Activated naive CD8-positive, alpha-beta T cell treated with anti-CD3 and anti-CD28 coated beads, Interleukin-2, amount 50 U/mL, for 16 hours (primary cell): Measurements from ENCODE around the gene SLC6A12.

ENCODE experiments used
- DNase-seq: peaks from one replicate; pipeline ENCODE4 v3.0.0-alpha.2; 2020; ENCODE audit warnings: low read depth, low spot score

Gene SLC6A12

DNA sequence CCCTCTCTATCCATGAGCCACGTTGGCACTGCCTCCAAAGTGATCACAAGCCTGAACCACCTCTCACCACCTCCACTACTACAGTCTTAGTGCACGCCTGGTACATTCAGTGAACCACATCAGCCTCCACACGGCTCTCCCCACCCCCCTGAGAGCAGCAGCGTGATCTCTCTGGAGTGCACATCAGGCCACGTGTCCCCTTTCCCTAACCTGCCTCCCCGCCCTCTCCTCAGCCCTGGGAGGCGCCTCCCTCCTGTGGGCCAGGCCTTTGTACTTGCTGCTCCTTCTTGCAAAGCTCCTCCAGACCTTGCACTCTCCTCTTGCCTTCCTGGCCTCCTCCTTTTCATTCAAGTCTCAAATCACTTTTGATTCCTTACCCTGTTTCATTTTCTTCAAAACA lies 49.8 kb downstream of the SLC6A12 start:
- DNase-seq, result no peak

DNA sequence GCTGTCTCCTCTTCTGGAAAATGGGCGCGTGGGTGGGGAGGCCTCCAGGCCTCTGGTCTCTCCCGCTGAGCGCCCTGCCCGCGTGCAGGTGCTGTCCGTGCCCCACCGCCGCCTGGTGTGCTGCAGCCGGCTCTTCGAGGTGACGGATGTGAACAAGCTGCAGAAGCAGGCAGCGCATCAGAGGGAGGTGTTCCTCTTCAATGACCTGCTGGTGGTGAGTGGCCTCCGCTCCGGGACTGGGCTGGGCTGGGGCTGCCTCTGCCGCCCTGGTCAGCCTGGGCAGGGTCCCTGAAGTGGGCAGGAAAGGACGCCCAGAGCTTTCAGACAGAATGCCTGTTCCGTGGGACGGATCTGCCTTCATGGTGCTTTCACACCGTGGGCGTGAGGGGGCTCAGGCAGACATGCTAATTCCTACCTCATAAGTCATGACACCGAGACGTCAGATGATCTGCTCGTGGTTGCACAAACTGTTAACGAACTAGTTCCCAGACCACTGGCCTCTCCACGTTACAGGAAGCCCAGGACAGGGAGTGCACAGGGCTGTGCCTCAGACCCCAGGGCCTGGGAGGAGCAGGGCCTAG lies 50.5 kb downstream of the SLC6A12 start:
- no peak for DNase-seq

DNA sequence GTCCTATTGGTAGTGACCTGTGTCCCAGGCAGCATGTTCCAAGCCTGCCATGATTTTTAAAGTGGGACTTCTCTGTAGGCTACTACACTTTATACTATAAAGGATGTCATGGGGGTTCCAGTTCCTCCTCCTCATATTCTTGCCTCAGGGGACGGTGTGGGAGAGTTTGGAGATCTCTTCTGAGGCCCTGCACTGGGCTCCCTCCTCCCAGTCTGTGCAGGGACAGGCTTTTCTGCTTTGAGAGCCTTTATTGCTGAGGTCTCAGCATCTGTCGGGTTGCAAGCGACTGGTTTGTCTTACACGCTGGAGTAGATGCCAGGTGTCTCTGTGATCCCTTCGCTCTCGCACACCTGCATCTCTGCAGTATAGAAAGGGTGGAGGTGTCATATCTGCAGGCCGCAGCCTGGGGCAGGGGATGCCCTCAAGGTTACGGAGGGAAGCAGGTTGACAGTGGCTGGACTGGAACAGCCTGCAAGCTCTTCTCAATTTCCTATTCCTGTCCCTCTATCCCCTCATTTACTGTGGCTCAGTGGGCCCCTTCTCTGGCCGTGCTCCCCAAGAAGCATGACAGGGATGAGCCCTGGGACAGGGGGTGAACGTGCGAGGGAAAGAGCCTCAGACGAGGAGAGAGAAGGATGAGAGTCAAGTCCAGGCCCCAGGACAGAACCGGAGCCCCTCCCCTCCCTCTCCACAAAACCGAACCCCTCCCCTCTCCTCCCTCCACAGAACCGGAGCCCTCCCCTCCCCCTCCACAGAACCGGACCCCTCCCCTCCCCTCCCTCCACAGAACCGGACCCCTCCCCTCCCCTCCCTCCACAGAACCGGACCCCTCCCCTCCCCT lies 51.3 kb downstream of the SLC6A12 start:
- no peak for DNase-seq

DNA sequence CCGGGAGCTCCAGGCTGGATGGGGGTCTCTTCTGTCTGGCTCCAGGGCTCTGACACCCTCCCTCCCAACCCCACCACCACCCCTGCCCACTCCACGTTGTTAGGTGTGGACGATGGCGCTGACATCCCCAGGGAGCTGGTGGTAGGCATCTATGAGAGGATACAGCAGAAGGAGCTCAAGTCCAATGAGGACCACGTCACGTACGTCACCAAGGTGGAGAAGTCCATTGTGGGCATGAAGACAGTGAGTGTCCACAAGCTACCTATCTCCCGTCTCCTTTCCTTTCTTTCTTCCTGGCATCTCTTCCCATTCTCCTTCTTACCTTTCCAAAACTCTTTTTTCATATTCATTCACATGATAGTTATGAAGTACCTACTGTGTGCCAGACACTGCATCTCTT lies 52.1 kb downstream of the SLC6A12 start:
- no peak for DNase-seq

DNA sequence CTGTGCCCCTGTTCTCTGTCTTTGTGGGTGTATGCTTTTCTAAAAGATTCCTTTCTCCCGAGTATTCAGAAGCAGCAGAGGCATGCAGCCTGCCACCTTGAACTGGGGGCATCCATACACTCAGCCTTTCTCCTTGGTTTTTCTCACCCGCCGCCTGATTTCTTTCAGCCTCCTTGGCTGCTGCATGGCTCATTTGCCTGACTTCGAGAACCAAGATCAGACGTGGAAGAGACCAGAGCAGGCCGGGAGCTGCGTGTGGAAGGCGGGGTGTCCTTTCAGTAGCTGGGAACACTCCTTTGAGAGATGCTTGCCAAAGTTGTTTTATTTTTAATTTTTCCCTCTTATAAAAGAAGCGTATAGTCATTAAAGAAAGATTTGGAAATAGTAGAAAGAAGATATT lies 53.1 kb downstream of the SLC6A12 start:
- no peak for DNase-seq

DNA sequence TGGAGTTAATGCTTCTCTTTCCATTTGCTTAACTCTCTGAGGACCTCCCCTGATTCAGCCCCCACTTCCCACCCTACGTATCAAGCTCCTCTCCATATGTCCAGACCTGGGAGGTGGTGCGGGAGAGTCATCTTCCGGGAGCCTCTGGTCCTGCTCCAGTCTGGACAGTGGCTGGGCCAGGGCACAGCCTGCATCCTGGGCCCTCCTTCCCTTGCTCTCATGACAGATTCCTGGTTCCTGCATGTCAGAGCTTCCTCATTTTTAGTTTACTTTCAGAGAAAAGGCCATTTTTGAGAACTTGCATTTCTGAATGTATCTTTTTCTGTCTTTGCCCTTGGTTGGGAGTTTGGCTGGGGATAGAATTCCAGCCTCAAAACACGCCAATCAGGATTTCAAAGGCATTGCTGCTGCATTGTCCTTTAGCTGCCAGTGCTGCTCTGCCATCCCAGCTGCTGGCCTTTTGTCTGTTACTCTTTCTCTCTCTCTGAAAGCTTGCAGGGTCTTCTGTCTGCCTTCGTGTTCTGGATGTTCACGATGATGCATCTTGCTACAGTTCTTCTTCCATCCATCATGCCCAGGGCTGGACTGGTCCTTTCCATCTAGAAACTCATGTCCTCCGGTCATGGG lies 54.7 kb downstream of the SLC6A12 start:
- DNase-seq, result no peak

DNA sequence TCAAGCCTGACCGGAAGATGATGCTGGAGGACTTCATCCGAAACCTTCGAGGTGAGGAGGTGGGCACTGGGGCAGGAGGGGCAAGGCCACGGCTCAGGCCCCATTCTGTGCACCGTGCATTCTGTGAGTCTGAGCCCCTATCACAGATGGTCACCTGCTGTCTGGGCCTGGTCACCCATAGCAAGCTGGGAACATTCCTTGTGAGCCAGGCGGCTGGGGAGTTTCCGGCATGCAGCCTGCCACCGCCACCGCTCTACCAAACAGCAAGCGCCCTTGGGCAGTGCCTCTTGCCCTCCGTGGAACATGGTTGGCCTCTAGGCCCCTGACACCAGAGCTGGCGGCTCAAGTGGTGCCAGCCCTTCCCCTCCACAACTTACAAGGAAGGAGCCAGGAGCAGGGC lies 56.3 kb downstream of the SLC6A12 start:
- DNase-seq, result no peak

DNA sequence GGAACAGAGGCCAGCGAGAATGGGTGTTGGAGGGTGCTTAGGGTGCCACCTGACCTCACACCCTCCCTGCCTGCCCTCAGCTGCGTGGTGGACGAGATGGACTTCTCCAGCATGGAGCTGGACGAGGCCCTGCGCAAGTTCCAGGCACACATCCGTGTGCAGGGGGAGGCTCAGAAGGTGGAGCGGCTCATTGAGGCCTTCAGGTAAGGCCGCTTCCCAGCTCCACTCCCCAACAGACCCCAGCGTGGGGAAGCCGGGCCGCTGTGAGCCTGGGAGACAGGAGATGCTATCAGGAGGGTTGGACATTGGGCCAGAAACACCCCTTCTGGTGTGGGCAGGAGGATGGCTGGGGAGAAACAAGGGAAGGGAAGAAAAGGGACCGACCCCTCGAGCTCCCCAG lies 57.0 kb downstream of the SLC6A12 start:
- no peak for DNase-seq

DNA sequence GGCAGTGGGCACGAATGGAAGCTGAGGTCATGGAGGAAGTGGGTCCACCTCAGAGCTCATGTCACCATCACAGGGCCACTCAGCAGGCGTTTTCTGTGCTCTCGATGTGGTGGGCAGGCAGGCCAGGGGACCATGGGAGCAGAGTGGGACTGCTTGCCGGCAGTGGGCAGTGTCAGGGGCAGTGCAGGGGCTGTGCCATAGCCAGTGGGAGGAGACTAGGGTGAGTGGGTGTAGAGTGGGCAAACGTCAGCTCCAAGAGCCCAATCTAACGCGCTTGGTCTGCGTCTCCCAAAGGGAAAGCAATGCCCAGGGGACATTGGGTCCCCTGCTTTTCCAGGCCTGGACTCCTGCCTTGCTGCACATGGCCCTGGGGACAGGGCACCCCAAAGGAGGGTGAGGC lies 58.3 kb downstream of the SLC6A12 start:
- DNase-seq, result no peak

DNA sequence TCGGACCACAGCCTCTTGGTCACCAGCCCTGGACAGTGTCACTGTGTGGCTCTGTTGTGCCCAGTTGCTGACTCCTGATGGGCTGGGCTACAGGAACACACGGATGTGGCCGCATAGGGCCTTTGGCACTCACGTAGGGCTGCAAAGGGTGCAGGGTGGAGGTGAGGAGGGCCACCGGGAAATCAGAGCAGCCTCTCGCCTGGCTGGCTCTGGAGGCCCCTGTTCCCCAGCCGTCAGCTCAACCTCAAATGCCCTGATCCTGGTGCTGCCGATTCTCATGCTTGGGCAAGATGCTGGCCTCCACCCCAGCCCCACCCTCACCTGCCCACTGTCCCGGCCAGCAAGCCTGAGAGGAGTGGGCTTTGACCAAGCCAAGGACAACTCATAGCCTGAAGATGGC lies 59.0 kb downstream of the SLC6A12 start:
- DNase-seq, result no peak

DNA sequence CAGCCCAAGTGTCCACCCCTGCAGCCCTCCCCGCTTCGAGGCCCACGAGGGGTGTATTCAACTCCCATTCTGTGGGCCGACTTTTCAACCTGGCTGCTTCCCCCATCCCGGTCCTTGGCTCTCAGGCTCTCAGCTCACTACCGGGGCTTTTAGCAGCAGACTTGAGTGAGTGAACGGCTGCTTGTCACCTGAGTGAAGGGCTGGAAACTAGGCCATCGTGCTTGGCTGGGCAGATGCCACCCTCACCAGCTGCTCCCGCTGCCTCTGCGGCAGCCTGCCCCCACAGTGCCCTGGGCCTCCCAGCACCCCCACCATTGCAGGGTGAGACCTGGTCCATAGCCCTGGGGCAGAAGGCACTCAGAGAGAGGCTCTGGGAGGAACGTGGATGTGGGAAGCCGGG lies 59.9 kb downstream of the SLC6A12 start:
- no peak for DNase-seq

DNA sequence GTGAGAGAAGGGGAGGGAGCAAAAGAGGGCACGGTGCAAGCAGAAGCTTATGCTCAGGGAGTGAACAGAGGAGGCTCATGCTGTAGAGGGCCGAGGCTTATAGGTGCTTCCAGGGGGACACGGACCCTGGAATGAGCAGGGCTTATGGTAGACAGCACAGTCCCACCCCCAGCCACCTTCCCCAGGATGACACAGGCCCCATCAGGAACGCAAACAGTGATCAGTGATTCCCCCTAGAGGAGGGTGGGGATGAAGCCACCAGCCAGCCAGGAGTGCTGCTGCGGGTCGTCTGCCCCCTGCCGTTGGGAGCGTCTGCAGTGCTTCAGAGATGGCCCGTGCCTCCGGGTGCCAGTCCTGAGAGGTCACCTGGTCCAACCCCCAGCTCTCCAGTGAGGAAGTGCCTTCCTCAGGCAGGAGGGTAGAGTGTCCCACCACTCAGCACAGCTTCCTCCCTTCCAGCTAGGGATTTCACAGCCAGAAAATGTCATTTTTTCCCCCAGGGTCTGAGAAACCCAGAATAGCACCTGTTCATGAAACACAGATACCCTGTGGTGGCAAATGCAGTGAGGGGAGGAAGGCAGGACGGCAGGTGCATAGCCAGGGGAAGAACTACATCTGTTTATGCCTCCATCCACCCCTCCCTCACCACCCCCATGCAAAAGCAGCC lies 60.7 kb downstream of the SLC6A12 start:
- peak; percentile 11 for DNase-seq

DNA sequence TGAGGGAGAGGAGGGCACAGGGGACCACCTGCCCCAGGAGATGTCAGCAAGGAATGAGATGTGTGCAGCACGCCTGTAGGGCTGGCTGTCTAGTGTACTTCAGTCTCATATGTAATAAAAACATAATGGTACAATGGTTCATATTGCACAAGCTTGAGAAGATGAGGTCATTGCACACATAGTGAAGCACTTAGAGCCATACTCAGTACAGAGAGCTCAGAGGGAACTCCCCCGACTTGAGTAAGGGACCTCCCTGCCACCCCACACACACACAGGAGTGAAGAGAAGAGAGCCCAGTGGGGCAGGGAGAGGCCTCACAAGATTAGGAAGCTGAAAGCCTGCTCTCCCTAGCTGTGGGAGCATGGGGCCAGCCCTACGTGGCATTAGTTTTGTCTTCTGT lies 61.5 kb downstream of the SLC6A12 start:
- DNase-seq, result no peak

DNA sequence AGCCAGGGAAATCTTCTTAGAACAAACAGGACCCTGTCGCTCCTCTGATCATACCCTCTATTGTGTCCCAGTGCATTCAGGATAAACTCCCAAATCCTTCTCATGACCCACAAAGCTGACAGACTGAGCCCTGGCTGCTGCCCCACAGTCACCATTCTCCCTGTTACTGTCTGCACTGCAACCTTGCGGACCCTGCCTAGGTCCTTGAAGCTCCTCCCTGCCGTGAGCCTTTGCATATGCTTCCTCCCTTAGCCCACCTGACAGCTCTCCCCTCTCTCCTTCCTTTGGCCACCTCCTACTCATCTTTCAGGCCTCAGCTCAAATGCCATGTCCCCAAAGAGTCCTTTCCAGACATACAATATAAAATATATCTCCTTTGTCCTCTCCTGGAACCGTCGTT lies 62.4 kb downstream of the SLC6A12 start:
- no peak for DNase-seq

DNA sequence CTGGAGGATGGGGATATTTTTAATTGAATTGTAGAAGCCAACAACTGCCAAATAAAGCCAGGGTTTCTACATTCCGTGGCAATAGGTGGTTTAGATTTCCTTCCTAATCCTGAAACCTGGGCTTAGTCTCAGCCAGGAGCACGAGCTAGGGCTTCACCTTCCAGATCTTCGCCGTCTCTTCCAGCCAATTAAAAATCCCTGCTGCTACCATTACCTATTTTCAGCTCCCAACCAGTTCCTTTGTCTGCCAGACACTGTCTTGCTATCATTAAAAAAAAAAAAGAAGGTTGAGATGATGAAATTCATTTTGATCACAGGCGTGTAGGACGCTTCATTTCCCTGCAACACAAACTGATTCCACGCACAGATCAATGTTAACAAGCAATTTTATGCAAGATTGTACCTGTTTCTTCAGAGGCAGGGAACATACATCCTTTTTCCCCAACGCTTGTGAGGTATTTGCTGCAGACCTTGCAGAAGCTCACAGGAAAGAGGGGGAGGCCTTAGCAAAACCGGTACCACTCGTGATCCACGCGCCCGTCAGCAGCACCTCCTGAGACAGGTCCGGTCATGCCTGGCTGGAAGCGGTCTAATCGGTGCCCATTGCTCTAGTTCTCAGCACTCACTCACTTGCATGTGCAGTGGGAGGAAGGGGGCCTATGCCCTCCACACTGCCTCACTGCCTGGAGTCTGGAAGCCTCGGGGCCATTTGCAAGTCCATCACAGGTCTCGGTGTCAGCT lies 65.1 kb downstream of the SLC6A12 start:
- DNase-seq, result no peak

DNA sequence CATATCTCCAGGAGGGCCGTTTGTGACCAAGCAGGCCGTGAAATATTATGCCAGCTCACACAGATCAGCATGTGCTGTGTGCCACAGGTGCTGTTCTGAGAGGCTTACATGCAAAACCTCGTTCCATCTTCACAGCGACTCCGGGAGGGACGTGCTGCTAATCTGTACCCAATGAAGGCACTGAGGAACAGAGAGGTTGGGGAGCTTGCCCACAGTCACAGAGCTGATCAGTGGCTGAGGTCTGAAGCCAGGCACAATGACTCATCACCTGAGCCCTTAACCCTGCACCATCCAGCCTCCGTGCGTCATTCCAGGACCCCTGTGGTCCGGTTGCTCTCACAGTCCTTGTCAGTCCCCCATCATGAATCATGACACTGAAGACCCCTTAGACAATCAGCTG lies 66.7 kb downstream of the SLC6A12 start:
- no peak for DNase-seq

DNA sequence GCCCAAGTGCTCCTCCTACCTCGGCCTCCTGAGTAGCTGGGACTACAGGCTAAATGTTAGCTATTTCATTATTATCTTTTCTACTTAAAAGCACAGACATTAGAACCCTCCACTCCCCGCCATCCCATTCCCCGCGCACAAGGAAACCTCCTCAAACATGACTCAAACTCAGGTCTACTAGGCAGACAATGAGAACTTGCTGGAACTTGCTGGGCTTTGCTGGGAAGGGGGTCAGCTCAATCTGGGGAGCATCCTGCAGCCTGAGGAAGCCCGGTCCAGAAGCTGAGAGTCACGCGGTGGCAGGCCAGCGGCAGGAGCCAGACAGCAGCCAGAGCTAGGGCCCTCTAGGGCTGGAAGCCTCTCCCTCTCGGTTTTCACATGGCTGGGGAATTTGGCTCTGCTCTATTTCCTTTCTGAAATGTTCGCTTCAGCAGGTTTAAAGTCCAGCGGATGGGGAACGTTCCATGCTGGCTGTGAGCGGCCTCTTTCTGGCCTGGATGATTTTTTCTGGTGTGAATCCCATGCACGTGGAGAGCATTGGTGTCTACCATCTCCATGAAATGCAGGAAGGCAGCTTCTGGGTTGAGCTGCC lies 68.5 kb downstream of the SLC6A12 start:
- no peak for DNase-seq

DNA sequence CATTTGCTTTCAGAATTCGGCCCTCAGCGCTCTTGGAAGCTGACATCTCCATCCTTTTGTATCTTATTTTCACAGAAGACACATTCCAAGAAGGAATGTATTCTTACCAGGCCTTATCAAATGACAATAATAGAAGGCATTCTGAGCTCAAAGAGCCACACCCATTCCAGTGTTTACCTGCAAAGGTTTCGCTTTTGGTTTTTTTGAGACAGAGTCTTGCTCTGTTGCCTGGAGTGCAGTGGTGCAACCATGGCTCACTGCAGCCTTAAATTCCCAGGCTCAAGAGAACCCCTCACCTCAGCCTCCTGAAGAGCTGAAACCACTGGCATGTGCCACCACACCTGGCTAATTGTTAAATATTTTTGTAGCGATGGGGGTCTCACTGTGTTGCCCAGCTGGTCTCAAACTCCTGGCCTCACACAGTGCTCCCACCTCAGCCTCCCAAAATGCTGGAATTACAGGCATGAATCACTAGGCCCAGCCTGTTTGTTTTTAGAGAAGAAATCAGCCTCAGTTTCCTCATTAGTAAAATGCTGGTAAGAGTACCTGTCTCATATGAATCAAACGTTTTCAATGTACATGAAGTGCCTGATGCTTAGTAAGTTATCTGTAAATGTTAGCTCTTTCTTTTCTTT lies 69.2 kb downstream of the SLC6A12 start:
- DNase-seq, result no peak

DNA sequence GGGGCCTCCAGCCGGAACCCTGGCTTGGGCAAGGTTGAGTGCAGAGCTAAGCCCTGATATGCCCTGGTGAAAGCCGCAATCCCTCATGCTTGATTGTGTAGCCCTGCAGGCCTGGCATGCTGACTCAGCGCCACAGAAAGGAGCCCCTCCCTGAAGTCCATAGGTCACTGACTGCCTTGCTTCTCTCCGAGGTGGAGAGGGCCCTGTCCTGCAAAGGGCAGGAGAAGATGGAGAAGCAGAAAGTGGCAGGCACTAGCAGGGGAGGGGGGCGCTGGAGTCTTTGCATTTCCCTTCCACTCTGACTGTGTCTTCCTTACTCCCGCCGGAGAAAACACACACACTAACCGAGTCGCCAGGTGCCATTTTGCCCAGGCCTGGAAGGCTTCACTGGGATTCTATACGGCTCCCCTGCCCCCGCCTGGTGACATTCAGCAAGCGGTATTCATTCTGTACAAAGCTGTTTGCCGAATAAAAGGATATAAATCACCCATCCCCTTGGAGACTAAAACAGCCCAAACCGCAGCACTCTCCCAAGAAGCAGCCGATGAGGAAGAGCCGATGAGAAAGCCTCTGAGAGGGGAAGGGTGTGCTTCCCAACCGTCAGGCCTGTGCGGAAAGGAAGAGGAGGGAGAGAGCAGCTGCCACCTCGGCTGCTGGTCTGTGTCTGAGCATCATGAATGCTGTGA lies 69.8 kb downstream of the SLC6A12 start:
- DNase-seq, result no peak

DNA sequence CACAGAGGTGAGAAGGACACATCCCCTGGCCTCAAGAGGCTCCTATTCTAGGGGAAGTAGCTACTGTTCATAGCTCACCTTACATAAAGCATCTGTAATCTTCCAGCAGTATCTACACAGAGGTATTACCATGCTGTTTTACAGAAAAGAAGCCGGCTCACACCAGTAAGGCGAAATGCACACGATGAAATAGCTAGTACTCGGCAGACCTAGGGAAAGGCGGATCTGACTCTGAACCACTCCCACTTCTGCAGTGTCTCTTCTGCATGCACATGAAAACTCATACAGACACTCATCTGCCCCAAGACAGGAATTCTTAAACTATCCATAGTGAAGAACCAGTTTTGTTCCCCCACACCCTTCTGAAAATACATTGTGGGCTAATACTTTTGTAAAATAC lies 73.8 kb downstream of the SLC6A12 start:
- DNase-seq, result no peak
